ENCODE data around the gene RAPSN. TPM values are rescaled to one million over a fixed set of nuclear protein-coding genes. Genes with fewer than 3 reads are reported as not detected.

RAPSN gene
- total and polyA plus RNA-seq, 8 donors = 0.18 to 0.92 (median 0.33) TPM

DNA sequence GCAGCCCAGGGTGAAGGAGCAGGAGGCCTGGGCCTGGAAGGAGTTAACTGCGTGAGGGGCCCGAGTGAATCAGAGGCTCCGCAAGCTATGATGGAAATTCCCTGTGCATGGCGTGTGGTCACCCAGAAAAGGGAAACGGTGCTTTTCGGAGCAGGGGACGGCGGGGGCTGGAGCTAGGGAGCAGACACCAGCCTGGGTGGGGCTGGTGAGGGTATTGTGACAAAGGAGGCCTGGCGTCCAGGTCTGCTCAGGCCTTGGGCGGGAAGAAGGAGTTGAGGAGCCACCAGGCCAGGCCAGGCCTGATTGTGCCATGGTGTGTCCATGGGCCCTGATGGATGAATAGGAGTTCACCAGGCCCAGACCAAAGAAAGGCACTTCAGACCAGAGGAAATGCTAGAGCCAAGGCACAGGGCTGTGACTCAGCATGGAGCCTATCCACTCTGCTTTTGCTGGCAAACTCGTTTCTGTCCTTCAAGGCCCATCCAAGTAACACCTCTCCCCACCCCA is 57.8 kb downstream of the RAPSN start:
- no peaks in the 10 kb centered on the region for H3K36me3 ChIP-seq
- ATAC-seq (peak in 3 of 4 donors; percentile 9 to 46 (median 21)), DNase-seq (peak in 1 of 6 donors; percentile 53), FAIRE-seq (no peak)
- no peaks in the 10 kb centered on the region for H3K27me3 ChIP-seq
- WGBS, 2 donors = 80 to 83% methylated on average over 11 of the region's 11 CpGs
- intact Hi-C loops (cut with DNase I) = no loop called here
- no peak for TF ChIP-seq CTCF (IDR thresholded peaks at IDR 0.05)
- H3K9me3 ChIP-seq = no peaks in the 10 kb centered on the region
- no peaks in the 10 kb centered on the region for H3K4me1 ChIP-seq
- no peak overlapping the region for H3K4me3 ChIP-seq
- H3K27ac ChIP-seq = peak overlapping the region in 2 of 4 donors; percentile 28 to 39

DNA sequence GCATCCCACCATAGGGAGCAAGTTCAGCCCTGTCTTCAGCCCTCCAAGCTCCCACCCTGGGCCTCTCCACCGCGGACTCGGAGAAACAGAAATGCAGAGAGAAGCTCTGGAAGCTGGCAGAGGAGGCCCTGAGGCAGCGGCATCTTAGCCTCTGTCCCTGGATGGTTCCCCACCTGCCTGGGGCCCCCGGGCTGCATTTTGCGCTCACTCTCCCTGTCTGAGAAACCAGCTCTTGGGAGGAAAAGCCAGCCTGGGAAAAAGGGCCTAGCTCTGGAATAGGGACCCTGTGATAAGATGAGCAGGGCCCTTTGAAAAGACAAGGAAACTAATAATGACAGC is 58.5 kb downstream of the RAPSN start:
- Histone ChIP-seq H3K4me1 (no peaks in the 10 kb centered on the region), H3K27ac (peak overlapping the region in 1 of 4 donors; percentile 28), H3K9me3 (no peaks in the 10 kb centered on the region), H3K27me3 (no peaks in the 10 kb centered on the region), H3K4me3 (no peak overlapping the region), H3K36me3 (no peaks in the 10 kb centered on the region)
- ATAC-seq = no peak
- FAIRE-seq = no peak
- TF ChIP-seq CTCF (IDR thresholded peaks at IDR 0.05) = no peak
- 90 to 95% methylated on average over 4 to 6 of the region's 6 CpGs for WGBS, 2 donors
- DNase-seq = no peak
- intact Hi-C loops (cut with DNase I) = no loop called here

DNA sequence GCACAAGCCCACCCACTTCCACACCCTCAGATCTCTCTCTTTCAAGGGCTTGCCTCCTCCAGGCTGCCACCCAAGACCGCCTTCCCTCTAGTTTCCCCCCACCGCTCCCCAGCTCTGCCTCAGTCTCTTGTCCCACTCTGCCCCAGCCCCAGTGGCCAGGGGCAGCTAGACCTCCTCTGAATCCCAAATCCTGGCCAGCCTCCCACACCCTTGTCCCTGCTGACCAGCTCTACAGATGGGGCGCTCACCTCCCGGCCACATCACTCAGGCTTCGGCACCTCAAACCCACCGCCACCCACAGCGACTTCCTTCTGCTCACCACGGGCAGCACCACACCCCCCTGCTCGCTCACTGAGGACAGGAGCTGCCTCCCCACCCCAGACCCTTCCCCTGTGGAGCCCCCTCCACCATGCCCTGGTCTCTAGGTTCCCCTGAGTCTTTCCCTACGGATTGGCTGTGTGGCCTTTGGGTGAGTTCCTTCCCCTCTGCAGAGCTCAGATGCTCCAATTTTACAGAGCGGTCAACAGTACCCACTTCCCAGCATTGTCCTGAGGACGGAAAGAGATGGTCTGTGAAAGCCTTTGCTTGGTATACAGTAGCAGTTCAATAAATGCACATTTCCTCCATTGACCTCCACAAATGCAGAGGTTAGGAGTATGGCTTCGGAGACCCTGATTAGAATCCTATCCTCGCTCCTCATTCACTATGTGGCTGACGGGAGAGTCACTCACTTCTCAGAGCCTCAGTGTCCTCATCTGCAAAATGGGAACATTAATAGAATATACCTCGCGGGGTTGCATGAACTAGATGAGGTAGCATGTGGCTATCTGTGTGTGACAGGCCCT is 59.1 kb downstream of the RAPSN start:
- no peaks in the 10 kb centered on the region for H3K9me3 ChIP-seq
- no peak overlapping the region for H3K4me3 ChIP-seq
- H3K4me1 ChIP-seq = no peaks in the 10 kb centered on the region
- ATAC-seq (no peak), DNase-seq (peak in 1 of 6 donors; percentile 46), FAIRE-seq (no peak)
- no peaks in the 10 kb centered on the region for H3K27me3 ChIP-seq
- 78 to 82% methylated on average over 16 to 17 of the region's 17 CpGs for WGBS, 2 donors
- no peak for TF ChIP-seq CTCF (IDR thresholded peaks at IDR 0.05)
- no peak overlapping the region for H3K27ac ChIP-seq
- intact Hi-C loops (cut with DNase I) = no loop called here
- H3K36me3 ChIP-seq = no peaks in the 10 kb centered on the region

DNA sequence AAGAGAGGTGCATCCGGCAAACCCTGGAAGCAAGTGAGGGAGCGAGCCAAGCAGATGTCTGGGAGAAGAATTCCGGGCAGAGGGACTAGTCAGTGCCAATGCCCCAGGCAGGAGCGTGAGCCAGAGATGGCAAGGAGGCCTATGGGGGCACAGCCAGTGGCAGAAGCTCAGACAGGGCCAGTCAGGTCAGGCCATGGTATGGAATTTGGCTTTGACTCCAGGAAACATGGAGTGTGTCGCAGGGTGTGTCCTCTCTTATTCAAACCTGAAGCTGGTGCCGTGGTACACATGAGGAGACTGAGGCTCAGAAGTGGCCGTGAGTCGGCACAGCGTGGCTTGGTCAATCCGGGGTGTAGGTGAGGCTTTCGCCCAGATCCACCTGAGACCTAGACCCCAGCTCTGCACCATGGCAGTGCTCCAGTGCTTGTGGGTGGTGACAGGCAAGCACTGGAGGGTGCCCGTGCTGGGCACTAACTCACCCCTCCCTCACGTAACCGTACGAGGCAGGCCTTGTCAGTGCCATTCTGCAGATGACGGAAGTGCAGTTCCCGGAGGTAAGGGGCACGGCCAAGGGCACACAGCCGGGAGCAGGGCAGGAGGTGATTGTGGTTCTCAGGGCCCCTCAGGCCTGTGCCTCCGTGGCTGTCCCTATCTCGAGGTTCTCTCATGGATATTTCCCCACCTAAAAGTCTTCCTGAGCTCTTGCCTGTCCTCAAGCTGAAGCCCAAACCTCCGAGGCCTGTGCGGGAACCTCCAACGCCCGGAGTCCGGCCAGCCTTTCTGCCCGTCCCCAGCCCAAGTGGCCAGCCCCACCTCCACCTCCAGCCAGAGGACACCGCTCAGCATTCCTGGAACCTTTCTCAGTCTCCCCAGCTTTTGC is 60.0 kb downstream of the RAPSN start:
- peak overlapping the region in 1 of 4 donors; percentile 12 for H3K27ac ChIP-seq
- no peak for FAIRE-seq
- WGBS, 2 donors = 80 to 83% methylated on average over 28 of the region's 28 CpGs

More for the DNA sequence above, 60.0 kb downstream of the RAPSN start:
- ATAC-seq (peak in 1 of 4 donors; percentile 8), DNase-seq (no peak)
- Histone ChIP-seq H3K27me3 (no peaks in the 10 kb centered on the region), H3K36me3 (no peaks in the 10 kb centered on the region), H3K4me3 (no peak overlapping the region), H3K9me3 (no peaks in the 10 kb centered on the region), H3K4me1 (no peaks in the 10 kb centered on the region)
- intact Hi-C loops (cut with DNase I) = no loop called here
- no peak for TF ChIP-seq CTCF (IDR thresholded peaks at IDR 0.05)

Measured in pancreas (tissue), 10 donors.